ENCODE measurements around the gene MAFG. TPM values are rescaled to one million over a fixed set of nuclear protein-coding genes. Genes with fewer than 3 reads are reported as not detected.

MAFG gene
- total and polyA plus RNA-seq, 2 donors (not counting 3 experiments of a cell fraction or from before 2014, with no cell fraction given): 27.6 to 35.0 TPM

GRCh38 chr17:81900181-81900820, 27.2 kb downstream of the MAFG start:
- dilution Hi-C loops (cut with MboI; ENCODE audit: extremely low pct_ligation_motif_present, low sequenced_read_pairs): no loop called here
- Histone ChIP-seq H3K4me2 (ENCODE audit: insufficient read depth, low read length) (no peak overlapping the region), H3K27me3 (ENCODE audit: control insufficient read depth in 2 of 2, insufficient read depth in 2 of 2, low read length in 2 of 2) (no peaks in the 10 kb centered on the region), H3K79me2 (ENCODE audit: control insufficient read depth, insufficient read depth, low read length) (no peaks in the 10 kb centered on the region), H4K20me1 (replicated peaks; ENCODE audit: control insufficient read depth, extremely low read depth, insufficient read depth, low read length) (no peaks in the 10 kb centered on the region), H2AFZ (ENCODE audit: low read depth, low read length) (no peak overlapping the region), H3K9ac (replicated peaks; ENCODE audit: extremely low read depth, insufficient read depth, low read length) (no peak overlapping the region), H3K4me3 (replicated peaks in 1 of 3; ENCODE audit: insufficient read depth in 1 of 3, low read depth in 1 of 3, low read length in 3 of 3) (no peak overlapping the region), H3K9me3 (replicated peaks; ENCODE audit: control insufficient read depth, insufficient read depth, low read length) (no peaks in the 10 kb centered on the region), H3K27ac (ENCODE audit: insufficient read depth, low read depth, low read length) (no peak overlapping the region), H3K9me1 (replicated peaks; ENCODE audit: control insufficient read depth, extremely low read depth, insufficient read depth, low read length) (no peaks in the 10 kb centered on the region), H3K4me1 (ENCODE audit: control insufficient read depth, extremely low read depth, insufficient read depth, low read length) (peaks cover 3% of the 10 kb centered on the region), H3K36me3 (ENCODE audit: control insufficient read depth in 2 of 2, extremely low read depth in 1 of 2, insufficient read depth in 2 of 2, low read length in 2 of 2) (peaks cover 6 to 12% of the 10 kb centered on the region in 2 experiments)
- ChIA-PET CTCF (no interaction called here), POLR2A (no interaction called here)
- no peak for TF ChIP-seq GATA2 (IDR thresholded peaks at IDR 0.05; ENCODE audit: insufficient read depth, insufficient read length, low read depth, low read length)
- TF ChIP-seq FOS (IDR thresholded peaks at IDR 0.05; ENCODE audit: borderline replicate concordance, insufficient read depth, low read length): no peak
- TF ChIP-seq EZH2 (IDR thresholded peaks at IDR 0.05; ENCODE audit: borderline replicate concordance, low read depth, low read length, severe bottlenecking): no peak
- no peak for TF ChIP-seq JUN (IDR thresholded peaks at IDR 0.05; ENCODE audit: borderline replicate concordance, insufficient read depth, insufficient read length, low read depth)
- TF ChIP-seq POLR2AphosphoS5 (IDR thresholded peaks at IDR 0.05; ENCODE audit: insufficient read depth, low read depth, low read length): no peak
- TF ChIP-seq, protein P1, sequence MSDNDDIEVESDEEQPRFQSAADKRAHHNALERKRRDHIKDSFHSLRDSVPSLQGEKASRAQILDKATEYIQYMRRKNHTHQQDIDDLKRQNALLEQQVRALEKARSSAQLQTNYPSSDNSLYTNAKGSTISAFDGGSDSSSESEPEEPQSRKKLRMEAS (IDR thresholded peaks at IDR 0.05; ENCODE audit: insufficient read depth, insufficient read length): no peak
- TF ChIP-seq POLR2A (IDR thresholded peaks at IDR 0.05; ENCODE audit: low read depth, low read length): no peak
- intact Hi-C loops (cut with micrococcal nuclease): no loop called here
- DNase-seq (ENCODE audit: low read depth, low spot score): no peak
- no TSS peak for BruUV-seq (replicated peaks)
- no peak for FAIRE-seq

Measured in endothelial cell of umbilical vein (primary cell).